GM19193 (cell line): Measurements from ENCODE around the gene CRMP1.

ENCODE experiments used
- POLR2A ChIP-seq: IDR thresholded peaks from 4 replicates; pipeline ENCODE4 v1.6.1; 2011; ENCODE audit not compliant: insufficient read depth, insufficient read length; ENCODE audit errors: extremely low read depth

CRMP1 gene

DNA sequence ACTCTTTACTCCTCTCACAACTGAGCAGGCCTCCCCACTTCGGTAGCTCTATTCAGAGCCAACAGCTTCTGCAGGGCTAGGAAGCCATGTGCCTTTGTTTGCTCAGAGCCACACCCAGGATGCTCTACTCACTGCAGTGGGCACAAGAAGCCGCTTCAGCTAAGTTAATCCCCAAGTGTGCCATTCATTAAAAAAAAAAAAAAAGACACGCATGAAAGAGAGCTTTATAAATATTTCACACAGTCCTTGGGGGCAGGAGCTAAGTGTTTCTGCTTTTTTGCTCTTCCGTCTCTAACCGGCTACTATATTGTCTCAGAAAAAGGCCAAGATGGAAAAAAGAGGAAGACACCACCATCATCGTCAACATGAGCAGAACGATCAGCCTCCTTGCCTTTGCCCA, 8.1 kb downstream of the CRMP1 start:
- TF ChIP-seq POLR2A, result no peak

DNA sequence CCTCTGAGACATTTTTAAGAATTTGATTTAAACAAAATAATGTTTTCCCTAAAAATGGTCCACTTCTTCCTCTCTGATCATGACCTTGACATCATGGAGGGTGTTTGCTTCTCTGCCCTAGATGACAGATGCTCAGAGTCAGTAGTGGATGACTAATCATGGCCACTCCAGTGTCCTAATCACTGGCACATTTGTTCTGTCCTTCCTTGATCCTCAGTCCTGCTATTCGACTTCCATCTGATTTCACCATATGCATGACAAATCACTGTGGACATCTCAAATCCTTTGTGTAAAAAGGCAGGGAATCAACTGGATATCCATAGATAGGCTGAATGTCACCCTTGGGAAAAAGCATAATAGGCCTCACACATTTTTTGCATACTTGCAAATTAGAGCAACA, 9.0 kb downstream of the CRMP1 start:
- TF ChIP-seq POLR2A, result no peak

DNA sequence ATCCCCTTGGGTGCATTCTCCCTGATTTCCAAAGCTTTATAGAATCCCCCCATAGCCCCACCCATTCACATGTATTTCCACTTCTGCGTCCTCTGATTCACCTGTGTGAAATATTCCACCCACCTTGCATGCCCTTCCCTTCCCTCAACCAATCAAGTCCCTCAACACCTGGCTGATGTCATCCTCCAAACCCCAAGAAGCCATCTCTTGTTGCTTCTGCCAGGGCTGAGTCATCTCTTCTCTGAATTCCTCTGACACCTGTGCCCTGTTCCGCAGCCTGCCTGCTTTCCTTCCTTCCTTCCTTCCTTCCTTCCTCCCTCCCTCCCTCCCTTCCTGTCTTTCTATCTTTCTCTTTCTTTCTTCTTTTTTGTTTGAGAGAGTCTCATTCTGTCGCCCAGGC, 9.9 kb downstream of the CRMP1 start:
- no peak for TF ChIP-seq POLR2A

DNA sequence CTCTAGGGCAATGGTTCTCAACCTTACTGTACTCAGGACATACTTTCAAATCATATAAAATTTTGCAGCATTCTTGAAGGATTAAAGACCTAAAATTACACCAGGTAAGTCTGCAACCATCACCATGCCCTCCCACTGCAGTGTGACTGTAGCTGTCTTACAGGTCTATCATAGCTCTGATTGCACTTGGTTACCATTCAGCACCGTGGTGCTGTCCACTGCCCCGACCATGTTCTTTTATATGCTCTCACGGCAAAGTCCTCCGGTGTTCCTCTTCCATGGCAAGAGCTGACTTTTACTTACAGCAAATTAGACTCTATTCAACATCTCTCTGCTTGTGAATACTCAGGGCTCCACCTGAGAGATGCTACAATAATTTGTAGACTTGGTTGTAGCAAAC, 11.5 kb downstream of the CRMP1 start:
- TF ChIP-seq POLR2A, result no peak

DNA sequence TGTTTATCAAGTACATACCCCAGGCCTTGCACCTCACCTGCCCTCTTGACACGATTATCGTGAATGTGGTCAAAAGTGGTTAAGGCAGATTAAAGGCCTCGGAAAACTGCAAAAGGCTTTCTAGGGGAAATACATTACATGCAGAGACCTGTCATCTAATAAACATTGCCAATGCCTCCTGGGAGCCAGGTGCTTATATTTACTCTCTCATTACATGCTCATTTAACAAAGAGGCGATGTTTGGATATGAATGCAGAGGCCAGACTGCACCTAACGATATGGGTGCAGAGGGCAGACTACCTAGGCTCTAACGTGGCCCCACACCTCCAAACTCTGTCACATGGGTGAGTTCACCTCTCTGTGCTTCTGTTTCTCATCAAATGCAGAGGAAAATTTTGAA, 14.5 kb downstream of the CRMP1 start:
- no peak for TF ChIP-seq POLR2A

DNA sequence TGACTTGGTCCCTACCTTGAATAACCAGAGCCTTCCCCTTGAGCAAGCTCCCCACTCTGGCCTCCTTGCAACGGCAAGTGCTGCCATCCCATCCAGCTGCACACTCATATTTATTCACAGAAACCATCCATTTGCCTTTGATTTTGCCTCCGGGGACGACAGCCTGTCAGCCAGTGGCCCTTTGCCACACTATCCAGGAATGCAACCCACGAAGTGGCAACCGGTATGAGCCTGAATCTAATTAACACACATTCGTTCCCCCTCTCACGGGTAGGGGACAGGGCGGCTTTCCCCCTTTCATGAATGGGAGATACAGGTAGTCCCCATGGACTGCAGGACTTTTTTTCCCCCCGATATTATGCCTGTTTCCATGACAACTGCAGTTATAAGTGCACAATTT, 15.5 kb downstream of the CRMP1 start:
- TF ChIP-seq POLR2A, result no peak

DNA sequence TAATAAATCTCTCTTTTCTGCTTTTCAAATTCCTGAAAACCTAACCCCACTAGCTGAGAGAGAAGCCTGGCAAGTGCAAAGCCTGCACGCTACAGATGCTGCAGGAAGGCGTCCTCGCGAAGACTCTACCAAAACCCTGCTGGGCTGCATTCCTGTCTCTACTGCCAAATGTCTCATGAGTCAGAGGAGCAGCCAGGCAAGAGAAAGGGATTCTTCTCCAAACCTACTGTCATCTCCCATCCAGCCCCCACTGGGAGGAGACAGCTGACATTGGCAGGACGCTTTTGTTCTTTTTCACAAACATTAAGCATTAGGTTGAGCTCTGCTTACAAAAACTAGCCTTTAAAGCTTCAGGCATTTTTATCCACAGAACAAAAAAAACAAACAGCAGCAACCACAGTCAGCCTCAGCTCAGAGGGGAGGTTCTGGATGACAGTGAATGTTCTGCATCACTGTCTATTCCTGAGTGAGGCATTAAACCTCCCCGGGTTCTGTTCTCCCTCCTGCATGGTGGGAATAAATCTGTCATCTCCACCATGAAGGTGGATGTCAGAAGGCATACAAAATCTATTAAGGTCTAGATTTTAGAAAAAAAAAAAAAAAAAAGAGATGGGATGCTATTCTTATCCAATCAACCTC, 18.0 kb downstream of the CRMP1 start:
- no peak for TF ChIP-seq POLR2A

DNA sequence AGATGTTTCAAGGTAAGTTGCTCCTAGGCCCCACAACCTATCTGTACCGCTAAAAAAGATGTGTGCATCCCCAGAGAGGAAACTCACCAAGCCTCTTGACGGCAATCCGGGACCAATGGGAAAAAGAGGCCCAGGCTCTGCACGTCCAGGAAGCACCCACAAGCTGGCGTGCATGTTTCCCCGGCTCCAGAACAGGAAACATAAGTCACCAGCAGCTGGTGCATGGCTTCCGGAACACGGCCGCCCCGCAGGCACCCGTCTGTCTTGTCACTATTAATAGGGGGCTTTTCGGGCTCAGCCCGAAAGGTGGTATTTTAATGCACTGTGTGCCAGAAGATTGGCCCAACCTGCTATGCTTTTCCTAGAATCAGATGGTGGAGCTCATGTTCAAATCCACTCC, 22.2 kb downstream of the CRMP1 start:
- TF ChIP-seq POLR2A, result no peak

DNA sequence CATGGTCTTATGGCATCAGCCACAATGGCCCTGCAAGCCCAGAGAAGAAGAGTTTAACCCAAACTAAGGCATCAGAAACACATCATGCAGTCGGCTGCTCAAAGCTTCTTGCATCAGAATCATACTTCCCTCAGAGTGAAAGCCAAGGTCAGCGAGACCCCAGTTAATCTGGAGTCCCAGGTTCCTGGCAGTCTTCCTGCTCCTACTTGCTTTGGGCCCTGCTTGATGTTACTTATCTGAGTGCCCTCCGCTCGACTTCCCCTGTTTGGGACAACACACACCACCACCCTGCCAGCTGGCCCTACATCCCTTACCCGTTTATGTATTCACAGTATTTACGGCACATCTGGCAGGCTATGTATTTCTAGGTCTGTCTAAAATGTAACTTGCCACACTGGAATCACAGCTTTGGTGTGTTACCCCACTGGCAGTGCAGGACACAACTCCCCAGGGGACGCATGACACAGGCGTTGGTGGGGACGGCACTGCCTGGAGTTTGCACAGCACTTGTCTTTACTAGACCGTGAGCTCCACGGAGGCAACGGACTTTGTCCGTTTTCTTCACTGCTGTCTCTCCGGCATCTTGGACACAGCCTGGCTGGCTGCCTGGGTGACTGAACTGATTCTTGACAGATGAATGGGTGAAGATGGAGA, 22.8 kb downstream of the CRMP1 start:
- no peak for TF ChIP-seq POLR2A

DNA sequence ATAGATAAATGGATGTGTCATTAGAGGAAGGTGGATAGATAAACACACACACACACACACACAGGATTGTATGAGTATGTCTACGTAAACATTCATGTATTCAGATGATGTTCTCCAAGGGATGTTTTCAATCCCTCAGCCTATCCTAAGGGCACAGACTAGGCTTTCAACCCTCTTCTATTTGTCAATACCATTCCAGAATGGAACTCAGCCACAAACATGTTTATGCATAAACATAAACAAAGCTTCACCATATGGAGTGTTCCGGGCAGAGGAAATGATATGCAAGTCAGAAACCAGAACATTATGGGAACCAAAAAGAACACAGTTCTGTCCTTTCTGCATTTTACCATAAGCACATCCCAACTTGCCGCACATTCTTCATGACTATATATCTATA, 25.0 kb downstream of the CRMP1 start:
- TF ChIP-seq POLR2A, result no peak

DNA sequence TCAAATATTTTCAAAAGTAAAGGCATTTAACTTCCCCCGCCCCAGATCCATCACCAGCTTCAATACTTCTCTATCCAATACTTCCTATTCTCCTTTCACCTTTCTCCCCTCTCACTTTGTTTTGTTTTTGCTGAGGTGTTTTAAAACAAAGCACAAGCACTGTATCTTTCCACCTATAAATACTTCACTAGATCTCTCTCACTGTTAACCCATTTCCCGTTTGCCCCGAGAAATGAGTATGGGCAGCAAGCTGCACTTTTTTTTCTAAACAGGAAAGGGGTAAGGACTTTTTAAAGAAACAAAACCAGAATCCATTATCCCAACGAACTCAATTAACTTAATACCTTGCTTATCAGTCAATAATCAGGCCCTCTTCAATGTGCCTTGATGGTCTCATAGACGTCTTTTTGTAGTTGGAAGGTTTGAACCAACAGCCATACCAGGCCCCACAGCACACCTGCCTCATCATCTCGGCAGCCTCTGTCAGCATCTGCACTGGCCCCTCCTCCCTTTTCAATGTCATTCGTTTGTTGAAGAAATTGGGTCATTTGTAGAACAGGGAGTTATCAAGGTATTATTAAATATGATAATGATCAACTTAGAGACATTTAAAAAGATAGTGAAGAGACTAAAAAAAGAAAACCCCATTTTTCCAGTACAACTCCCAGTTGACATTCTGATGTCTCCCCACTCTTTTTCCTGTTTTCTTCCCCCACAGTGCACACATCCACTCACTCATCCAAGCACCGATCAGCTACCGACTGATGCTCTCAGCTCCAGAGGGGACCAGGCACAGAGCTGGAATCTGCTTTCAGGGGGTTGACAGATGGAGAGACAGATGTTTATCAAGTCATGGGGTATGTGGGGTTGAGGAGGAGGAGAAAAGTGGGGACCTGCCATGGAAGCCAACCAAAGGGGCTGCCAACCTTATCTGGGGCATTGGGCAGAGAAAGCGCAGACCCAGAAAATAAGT, 25.8 kb downstream of the CRMP1 start:
- TF ChIP-seq POLR2A, result no peak

DNA sequence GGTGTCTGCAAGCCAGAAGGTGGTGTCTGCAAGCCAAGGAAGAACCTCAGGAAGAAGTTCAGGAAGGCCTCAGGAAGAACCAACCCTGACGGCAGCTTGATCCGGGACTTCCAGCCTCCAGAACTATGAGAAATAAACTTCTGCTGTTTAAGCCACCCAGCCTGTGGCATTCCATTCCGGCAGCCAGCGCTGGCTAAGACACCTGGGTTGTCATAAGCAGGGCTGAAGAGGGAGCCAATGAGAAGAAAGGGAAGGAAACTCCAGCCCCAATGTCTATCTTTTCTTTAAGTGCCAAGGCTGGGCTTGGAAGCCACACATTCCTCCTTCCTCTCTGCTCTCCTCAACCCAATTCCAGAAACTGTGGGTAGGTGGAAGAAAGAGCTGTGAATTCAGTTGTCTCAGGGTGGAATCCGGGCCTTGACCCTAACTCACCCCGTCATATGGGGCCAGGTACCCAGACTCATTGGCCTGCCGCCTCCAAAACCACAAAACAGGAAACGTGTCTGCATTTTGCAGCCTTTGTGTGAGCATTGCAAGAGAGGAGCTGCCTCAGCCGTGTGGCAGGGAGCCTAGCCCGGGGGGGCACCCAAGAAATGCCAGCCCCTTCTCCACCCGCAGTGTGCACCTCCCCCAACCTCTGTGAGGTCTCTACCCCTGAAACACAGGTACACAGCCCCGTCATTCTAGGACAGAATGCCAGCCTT, 26.8 kb downstream of the CRMP1 start:
- TF ChIP-seq POLR2A, result no peak

DNA sequence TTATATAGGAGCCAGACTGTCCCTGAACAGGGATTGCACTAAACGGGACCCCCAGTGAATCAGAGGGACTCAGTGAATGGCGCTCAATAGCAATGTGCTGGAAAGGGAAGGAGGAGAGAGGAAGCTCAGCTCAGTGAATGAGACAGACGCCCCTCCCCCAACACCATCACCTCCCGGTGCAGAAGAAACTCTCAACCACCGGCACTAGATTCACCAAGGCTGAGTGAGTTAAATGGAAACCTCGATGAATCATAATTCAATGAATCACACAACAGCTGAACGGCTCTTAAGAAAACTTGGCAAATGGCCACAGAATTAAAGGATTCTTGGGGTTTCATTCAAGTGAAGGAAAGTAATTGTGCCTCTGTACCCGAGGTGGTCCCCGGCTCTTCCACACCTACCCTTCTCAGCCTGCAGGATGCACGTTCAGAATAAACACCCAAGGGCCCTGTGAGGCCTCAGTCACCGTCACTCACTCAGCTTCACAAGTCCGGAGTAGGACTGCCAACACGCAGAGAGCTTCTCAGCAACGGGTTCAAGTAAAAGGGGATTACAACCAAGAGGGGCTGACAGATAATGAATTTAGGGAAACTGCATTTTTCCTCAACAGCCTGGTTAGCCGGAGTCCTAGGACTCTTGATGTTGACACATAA, 29.3 kb downstream of the CRMP1 start:
- TF ChIP-seq POLR2A, result no peak

DNA sequence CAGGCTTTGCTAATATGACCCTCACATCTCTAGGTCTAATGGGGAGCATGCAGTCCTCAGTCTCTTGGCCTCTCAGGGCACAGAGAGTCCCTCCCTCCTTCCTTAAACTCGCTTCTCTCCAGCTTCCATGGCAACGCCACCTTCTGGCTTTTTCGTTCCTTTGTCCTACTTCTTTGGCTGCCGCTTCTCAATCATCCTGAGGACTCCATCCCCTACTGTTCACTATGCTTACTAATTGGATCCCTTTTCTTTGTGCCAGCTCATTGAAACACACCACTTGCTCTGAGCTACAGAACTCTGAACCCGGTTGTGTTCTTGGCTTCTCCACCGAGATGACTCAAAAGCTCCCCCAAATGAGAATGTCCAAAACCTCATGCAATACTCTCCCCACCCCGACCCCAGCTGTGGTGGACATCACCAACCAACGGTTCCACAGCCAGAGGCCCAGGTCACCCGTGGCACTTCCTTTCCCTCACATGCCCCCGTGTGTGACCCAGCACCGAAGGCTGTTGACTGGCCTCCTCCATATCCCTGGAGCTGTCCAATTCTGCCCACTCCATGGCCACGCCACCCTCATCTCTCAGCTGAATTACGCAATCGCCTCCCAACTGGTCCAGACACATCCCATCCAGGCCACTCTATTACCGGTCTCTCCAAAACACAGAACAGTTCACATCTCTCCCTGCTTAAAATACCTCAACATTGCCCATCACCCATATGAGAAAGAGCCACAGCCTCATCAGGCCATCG, 34.7 kb downstream of the CRMP1 start:
- TF ChIP-seq POLR2A, result no peak

DNA sequence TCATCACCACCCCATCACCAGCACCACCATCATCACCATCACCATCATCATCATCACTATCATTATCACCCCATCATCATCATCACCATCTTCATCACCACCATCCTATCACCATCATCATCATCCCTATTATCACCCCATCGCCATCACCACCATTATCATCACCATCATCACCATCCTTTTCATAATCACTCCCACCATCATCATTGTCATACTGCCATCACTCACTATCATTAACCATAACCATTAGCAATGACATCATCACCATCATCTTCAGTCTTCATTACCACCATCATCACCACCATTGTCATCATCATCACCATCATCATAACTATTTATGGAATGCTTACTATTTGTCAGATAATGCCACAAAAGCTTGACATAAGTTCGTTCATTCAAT, 35.7 kb downstream of the CRMP1 start:
- TF ChIP-seq POLR2A, result no peak

DNA sequence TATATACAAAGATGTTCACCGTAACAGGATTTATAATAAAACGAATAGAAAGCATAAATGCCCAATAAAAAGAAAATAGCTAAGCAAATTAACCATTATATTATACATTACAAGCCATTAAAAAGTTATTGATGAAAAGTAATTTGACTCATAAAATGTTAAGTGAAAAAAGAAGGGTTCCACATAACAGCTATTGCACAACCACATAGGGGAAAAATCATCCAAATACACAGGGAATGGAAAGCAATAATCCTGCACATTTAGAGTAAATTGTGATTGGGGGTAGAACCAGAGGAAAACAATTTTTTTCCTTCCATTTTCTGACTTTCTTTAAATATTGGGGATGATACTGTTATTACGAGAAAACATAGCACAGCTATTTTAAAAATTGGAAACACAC, 38.0 kb downstream of the CRMP1 start:
- no peak for TF ChIP-seq POLR2A
